ENCODE results near the gene SLC30A10. TPM values are rescaled to one million over a fixed set of nuclear protein-coding genes. Genes with fewer than 3 reads are reported as not detected.

Gene SLC30A10
- total RNA-seq: not detected

DNA sequence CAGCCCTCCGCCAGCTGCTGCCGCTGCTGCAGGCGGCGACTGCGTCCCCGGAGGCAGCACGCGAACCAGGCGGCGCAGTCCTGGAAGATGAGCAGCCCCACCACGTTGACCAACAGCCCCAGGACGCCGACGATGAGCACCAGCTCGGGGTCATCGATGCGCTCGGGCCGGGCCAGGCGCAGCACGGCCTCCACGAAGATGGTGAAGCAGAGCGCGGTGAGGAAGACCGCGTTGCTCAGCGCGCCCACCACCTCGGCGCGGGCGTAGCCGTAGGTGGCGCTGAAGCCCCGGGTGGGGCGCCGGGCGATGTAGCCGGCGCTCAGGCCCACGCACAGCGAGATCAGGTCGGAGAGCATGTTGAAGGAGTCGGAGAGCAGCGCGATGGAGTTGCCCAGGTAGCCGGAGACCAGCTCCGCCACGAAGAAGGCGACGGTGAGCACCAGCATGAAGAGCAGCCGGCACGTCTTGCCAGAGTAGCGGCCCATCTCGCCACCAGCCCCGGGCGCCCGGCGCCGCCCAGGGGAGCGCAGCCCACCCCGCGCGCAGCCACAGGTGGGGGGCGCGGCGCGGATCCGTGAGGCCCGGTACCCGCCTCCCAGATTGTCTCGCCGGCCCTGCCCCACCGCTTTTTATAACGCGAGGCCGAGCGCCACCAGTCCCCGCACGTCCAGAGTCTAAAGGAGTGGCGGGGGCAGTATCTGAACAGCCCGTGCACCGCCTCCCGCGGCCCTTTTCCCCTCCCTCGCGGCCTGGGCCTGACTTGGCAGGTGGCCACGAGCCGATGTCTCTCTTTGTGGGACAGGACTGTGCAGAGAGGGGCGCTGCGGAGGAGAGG is at the start of gene SLC30A10:
Gene SLC30A10, minus strand, starts transcription at position 602 of the 835 bp plus-strand sequence. Its CDS starts 117 bp downstream, at position 485.
- DNase-seq: peak; percentile 24
- H3K4me1 Mint-ChIP-seq (ENCODE audit: low read depth): peaks cover 10% of the 10 kb centered on the region
- POLR2A ChIA-PET: no interaction called here
- peak within 1 kb of the TSS; percentile 73 for H3K4me3 Mint-ChIP-seq
- H3K9me3 Mint-ChIP-seq (ENCODE audit: insufficient read depth): no peaks in the 10 kb centered on the region
- no peak within 1 kb of the TSS for H3K27ac Mint-ChIP-seq
- CTCF ChIA-PET: no interaction called here
- peak; percentile 88 for ATAC-seq
- no peaks in the 10 kb centered on the region for H3K36me3 Mint-ChIP-seq (ENCODE audit: low read depth)
- peaks cover 40% of the 10 kb centered on the region for H3K27me3 Mint-ChIP-seq (ENCODE audit: low read depth)

DNA sequence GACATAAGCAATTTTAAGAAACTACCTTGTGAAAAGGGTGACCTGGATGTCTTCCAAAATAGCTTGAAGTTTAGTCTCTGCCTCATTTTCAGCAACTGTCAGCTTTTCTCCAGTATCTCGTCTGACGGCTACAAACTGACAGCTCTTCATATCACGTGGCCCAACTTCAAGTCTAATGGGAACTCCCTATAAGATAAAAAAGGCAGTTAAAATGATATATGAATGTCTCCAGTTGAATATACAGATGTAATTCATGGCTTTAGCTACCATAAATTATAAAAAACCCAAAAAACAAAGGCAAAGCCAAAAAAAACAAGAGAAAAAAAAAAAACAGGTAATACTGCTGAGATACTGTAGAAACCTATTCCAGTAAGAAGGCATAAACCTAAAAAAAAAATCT is 44.9 kb upstream of the SLC30A10 start:
- Mint-ChIP-seq H3K27ac (no peak overlapping the region), H3K4me1 (ENCODE audit: low read depth) (peaks cover 2% of the 10 kb centered on the region), H3K4me3 (no peak overlapping the region), H3K9me3 (ENCODE audit: insufficient read depth) (no peaks in the 10 kb centered on the region), H3K27me3 (ENCODE audit: low read depth) (no peaks in the 10 kb centered on the region), H3K36me3 (ENCODE audit: low read depth) (peaks cover 59% of the 10 kb centered on the region)
- no peak for ATAC-seq
- POLR2A ChIA-PET: no interaction called here
- DNase-seq: no peak
- CTCF ChIA-PET: no interaction called here

DNA sequence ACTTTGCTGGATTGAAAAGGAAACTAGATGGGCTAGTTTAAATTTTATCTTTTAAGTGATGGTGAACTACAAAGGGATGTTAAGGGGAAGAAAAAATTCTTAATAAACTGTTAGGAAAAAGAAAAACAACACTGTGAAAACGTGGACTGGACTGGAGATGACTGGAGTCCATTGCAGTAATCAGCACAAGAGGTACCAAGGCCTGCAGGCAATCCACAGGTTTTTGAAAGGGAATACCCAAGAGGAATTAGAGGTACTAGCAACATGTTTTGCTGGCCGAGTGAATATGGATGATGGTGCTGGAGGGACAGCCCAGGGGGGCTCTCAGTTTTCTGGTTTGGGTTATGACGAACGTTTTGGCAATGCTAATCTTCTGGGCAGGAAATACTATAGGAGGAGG is 39.0 kb upstream of the SLC30A10 start:
- Mint-ChIP-seq H3K4me1 (ENCODE audit: low read depth) (peaks cover 16% of the 10 kb centered on the region), H3K27ac (no peak overlapping the region), H3K9me3 (ENCODE audit: insufficient read depth) (no peaks in the 10 kb centered on the region), H3K4me3 (no peak overlapping the region), H3K36me3 (ENCODE audit: low read depth) (peaks cover 36% of the 10 kb centered on the region), H3K27me3 (ENCODE audit: low read depth) (no peaks in the 10 kb centered on the region)
- ATAC-seq: no peak
- POLR2A ChIA-PET: no interaction called here
- CTCF ChIA-PET: no interaction called here
- no peak for DNase-seq

DNA sequence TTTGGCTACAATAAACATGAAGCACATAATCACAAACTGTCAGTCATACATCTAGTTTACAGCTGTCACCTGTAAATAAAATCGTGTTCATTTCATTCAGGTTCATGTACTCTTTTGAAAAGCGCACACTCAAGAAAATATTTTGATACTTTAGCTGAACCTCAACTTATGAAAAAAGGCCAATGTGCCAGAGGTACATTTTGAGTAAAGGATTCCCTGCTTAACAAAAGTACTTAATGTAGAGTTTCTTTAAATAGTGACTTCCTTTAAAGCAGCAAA is 37.7 kb upstream of the SLC30A10 start:
- H3K27ac Mint-ChIP-seq: no peak overlapping the region

DNA sequence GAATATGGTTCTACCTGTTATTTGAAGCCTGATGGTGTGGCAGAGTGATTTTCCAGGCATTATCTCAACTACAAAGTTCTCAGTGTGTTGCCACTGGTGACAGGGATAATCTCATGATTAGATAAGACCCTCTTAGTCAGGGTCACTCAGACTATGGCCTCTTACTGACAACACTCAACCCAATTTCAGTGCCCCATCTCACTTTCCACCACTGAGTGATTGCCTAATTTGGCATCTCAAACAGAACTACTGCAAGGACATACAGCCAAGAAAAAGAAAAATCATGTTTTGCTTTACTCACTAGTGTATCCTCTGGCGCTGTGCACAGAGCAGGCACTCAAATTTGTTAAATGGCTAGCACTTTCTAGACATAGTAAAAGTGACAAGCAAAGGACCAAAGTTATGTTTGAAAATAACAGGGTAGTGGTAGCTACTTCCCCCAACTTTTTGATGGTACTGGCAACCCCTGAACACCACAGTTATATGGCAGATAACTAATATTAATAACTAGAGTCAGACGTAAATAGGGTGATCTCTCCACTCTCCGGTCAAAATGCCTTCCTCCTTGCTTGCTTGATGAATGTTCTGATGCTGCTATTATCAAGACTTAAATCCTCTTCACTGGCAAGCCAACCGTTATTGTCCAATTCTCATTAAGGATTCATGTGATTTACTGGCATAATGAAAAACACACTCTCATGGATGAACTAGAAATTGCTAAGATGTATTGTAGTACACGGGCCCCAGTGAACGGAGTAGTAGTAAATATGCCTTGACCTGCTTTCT is 37.1 kb upstream of the SLC30A10 start:
- Mint-ChIP-seq H3K9me3 (ENCODE audit: insufficient read depth) (no peaks in the 10 kb centered on the region), H3K27me3 (ENCODE audit: low read depth) (peaks cover 3% of the 10 kb centered on the region), H3K4me3 (no peak overlapping the region), H3K4me1 (ENCODE audit: low read depth) (peaks cover 16% of the 10 kb centered on the region), H3K27ac (no peak overlapping the region), H3K36me3 (ENCODE audit: low read depth) (peaks cover 30% of the 10 kb centered on the region)
- POLR2A ChIA-PET: no interaction called here
- ATAC-seq (no peak), DNase-seq (no peak)
- CTCF ChIA-PET: no interaction called here

More for the DNA sequence above, 37.7 kb upstream of the SLC30A10 start:
- H3K4me3 Mint-ChIP-seq: no peak overlapping the region
- ATAC-seq (no peak), DNase-seq (no peak)
- peaks cover 3% of the 10 kb centered on the region for H3K27me3 Mint-ChIP-seq (ENCODE audit: low read depth)
- no peaks in the 10 kb centered on the region for H3K9me3 Mint-ChIP-seq (ENCODE audit: insufficient read depth)
- CTCF ChIA-PET: no interaction called here
- H3K4me1 Mint-ChIP-seq (ENCODE audit: low read depth): peaks cover 16% of the 10 kb centered on the region
- peaks cover 31% of the 10 kb centered on the region for H3K36me3 Mint-ChIP-seq (ENCODE audit: low read depth)
- POLR2A ChIA-PET: no interaction called here

DNA sequence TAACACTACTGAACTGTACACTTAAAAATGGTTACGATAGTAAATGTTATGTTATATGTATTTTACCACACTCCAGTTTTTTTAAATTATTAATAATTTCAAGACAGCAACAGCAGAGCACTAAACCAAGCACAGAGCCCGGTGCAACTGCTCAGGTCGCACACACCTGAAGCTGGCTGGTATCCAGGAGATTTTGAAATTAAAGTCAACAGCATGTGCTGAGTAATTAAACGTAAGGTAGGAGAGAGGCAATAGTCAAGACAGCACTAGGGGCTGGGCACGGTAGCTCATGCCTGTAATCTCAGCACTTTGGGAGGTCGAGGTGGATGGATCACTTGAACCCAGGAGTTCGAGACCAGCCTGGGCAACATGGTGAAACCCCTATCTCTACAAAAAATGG is 35.1 kb upstream of the SLC30A10 start:
- ChIA-PET POLR2A (no interaction called here), CTCF (no interaction called here)
- no peak overlapping the region for H3K4me3 Mint-ChIP-seq
- H3K27ac Mint-ChIP-seq: no peak overlapping the region
- no peak for ATAC-seq
- peaks cover 16% of the 10 kb centered on the region for H3K36me3 Mint-ChIP-seq (ENCODE audit: low read depth)
- peaks cover 3% of the 10 kb centered on the region for H3K27me3 Mint-ChIP-seq (ENCODE audit: low read depth)
- peaks cover 16% of the 10 kb centered on the region for H3K4me1 Mint-ChIP-seq (ENCODE audit: low read depth)
- DNase-seq: no peak
- no peaks in the 10 kb centered on the region for H3K9me3 Mint-ChIP-seq (ENCODE audit: insufficient read depth)

DNA sequence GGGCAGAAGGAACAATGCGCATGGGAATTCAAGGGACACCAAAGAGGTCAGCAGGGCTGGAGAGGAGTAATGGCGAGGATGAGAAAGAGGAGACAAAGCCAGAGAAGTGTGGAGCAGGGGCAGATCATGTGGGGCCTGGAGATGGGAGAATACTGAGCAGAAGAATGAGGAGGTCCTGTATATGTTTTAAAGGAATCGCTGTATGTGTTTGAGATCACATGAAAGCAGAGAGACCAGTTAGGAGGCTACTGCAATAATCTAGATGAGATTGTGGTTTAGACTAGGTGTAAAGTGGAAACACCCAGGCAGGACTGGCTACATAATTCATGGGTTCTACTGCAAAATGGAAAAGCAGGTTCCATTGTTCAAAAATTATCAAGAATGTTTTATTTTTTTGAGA is 33.3 kb upstream of the SLC30A10 start:
- H3K36me3 Mint-ChIP-seq (ENCODE audit: low read depth): no peaks in the 10 kb centered on the region
- DNase-seq (no peak), ATAC-seq (peak; percentile 35)
- H3K27ac Mint-ChIP-seq: no peak overlapping the region
- CTCF ChIA-PET: no interaction called here
- H3K9me3 Mint-ChIP-seq (ENCODE audit: insufficient read depth): no peaks in the 10 kb centered on the region
- POLR2A ChIA-PET: no interaction called here
- H3K4me1 Mint-ChIP-seq (ENCODE audit: low read depth): no peaks in the 10 kb centered on the region
- no peak overlapping the region for H3K4me3 Mint-ChIP-seq
- peaks cover 3% of the 10 kb centered on the region for H3K27me3 Mint-ChIP-seq (ENCODE audit: low read depth)

DNA sequence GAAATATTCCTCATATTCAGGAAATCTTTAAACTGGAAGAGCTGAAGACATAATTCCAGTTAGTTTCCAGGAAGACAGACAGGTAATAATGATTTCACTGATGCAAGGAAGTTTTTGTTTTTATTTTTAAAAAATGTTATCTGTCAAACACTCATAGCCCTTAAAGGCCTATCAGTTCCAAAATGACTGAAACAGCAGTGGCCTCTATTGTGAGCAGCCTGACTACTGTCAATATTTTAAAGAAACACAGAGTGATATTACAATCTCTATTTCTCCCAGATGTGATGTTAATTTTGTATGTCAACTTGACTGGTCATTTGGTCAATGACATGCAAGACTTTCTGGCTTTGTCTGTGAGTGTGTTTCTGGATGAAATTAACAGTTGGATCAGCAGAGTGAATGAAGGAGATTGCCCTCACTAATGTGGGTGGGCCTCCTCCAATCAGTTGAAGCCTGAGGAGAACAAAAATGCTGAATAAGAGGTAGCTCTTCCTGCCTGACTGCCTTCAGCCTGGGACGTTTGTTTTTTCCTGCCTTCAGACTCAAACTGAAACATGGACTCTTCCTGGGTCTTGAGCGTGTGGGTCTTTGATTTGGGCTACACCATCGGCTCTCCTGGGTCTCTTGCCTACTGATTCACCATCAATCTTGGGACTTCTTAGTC is 31.3 kb upstream of the SLC30A10 start:
- CTCF ChIA-PET: no interaction called here
- DNase-seq: no peak
- POLR2A ChIA-PET: no interaction called here

DNA sequence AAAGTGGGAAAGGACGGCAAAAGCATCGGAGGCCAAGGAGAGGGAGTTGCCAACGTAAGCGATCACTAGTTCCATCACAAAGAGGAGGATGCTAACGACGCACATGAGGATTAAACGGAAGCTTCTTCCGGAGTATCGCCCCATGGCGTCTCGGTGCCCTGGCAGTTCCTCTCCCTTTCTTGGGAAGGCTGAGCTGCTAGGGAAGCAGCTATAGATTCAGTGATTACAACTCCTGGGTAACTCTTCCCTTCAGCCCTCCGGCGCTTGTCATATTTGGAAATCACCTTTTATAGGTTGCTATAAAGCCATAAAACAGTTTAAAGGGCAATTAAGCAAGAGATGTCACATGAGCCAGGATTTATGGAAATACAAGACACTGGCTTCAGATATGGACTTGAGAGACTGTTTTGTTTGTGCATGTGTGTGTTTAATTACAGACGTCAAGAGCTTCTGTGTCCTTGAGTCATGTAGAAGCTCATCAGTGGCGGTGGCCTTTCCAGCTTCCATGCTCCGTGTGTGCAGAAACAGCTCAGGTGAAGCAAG is 30.6 kb upstream of the SLC30A10 start:
- ATAC-seq (no peak), DNase-seq (no peak)
- no peak overlapping the region for H3K27ac Mint-ChIP-seq
- H3K4me3 Mint-ChIP-seq: no peak overlapping the region
- peaks cover 8% of the 10 kb centered on the region for H3K27me3 Mint-ChIP-seq (ENCODE audit: low read depth)
- ChIA-PET CTCF (no interaction called here), POLR2A (no interaction called here)
- no peaks in the 10 kb centered on the region for H3K4me1 Mint-ChIP-seq (ENCODE audit: low read depth)
- H3K36me3 Mint-ChIP-seq (ENCODE audit: low read depth): no peaks in the 10 kb centered on the region
- no peaks in the 10 kb centered on the region for H3K9me3 Mint-ChIP-seq (ENCODE audit: insufficient read depth)

More for the DNA sequence above, 31.3 kb upstream of the SLC30A10 start:
- H3K9me3 Mint-ChIP-seq (ENCODE audit: insufficient read depth): no peaks in the 10 kb centered on the region
- H3K4me1 Mint-ChIP-seq (ENCODE audit: low read depth): no peaks in the 10 kb centered on the region
- H3K27me3 Mint-ChIP-seq (ENCODE audit: low read depth): peaks cover 8% of the 10 kb centered on the region
- no peaks in the 10 kb centered on the region for H3K36me3 Mint-ChIP-seq (ENCODE audit: low read depth)
- H3K27ac Mint-ChIP-seq: no peak overlapping the region
- no peak overlapping the region for H3K4me3 Mint-ChIP-seq
- peak; percentile 69 for ATAC-seq

DNA sequence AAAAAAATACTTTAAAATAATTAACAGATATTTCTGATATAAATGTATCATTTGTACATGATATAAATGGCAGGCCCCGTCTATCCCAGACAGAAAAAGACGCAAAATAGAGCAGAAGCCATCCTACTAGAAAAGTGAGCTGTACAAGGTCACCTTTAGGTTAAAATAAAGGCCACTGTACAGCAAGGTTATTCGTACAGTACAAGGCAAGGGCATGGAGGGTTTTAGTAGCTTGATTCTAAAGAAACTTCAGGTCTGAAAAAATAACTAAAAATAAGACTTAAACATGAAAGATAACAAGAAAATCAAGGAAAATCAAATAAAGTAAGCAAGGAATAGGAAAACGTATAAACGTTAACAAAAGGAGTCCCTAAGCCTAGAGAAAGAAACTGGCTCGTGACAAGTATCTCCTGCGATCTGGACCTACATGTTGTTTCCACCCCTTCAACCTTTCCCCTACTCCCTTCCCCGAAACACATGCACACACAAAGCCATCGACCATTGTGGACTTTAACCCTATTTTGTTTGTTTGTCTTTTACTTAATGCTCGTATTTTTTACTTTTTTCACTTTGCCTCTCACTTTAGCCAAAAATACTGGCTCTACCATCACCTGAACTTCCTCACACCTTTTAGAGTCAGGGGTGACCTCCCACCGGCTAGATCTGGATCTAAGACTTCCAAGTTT is 26.5 kb upstream of the SLC30A10 start:
- Mint-ChIP-seq H3K9me3 (ENCODE audit: insufficient read depth) (no peaks in the 10 kb centered on the region), H3K27me3 (ENCODE audit: low read depth) (peaks cover 8% of the 10 kb centered on the region), H3K27ac (no peak overlapping the region), H3K4me1 (ENCODE audit: low read depth) (no peaks in the 10 kb centered on the region), H3K36me3 (ENCODE audit: low read depth) (no peaks in the 10 kb centered on the region), H3K4me3 (no peak overlapping the region)
- no peak for ATAC-seq
- no peak for DNase-seq
- ChIA-PET CTCF (no interaction called here), POLR2A (no interaction called here)

DNA sequence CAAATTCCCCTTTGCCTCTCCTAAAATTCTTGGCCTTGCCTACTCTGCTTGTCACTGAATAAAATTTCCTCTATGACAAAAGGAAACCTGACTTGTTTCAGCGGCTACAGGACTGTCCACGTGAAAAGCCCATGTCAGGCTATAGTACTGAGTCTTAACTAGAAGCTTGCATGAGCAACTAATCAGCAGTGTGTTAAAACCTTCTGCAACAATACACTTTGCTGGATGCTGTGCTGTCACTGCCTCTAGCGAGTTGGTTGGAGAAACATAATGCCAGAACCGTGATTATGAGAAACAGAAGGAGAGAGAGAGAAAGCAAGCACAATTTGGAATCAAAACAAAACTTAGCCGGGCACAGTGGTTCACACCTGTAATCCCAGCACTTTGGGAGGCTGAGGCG is 25.7 kb upstream of the SLC30A10 start:
- H3K4me3 Mint-ChIP-seq: no peak overlapping the region
- ATAC-seq: no peak
- H3K9me3 Mint-ChIP-seq (ENCODE audit: insufficient read depth): no peaks in the 10 kb centered on the region

DNA sequence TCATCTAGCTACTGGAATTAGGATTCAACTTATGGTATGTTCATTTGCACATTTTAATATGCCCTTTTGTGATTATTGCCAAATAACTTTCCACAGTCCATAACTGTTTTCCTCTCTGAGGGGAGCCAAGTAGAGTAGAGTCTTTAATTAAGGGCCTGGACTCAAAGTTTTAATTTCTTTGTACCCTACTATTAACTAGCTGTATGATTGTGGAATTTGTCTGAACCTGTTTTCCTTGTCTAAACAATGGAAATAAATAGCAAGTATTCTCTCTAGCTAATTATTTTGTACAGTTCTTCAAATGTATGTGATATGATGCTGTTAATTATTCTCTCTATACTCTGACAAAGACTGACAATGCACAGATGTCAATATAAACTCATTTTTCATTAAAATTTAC is 24.0 kb upstream of the SLC30A10 start:
- Mint-ChIP-seq H3K36me3 (ENCODE audit: low read depth) (no peaks in the 10 kb centered on the region), H3K9me3 (ENCODE audit: insufficient read depth) (no peaks in the 10 kb centered on the region), H3K27me3 (ENCODE audit: low read depth) (peaks cover 8% of the 10 kb centered on the region), H3K4me3 (no peak overlapping the region), H3K27ac (no peak overlapping the region), H3K4me1 (ENCODE audit: low read depth) (no peaks in the 10 kb centered on the region)
- no peak for ATAC-seq
- ChIA-PET CTCF (no interaction called here), POLR2A (no interaction called here)
- no peak for DNase-seq

More for the DNA sequence above, 25.7 kb upstream of the SLC30A10 start:
- Mint-ChIP-seq H3K27ac (no peak overlapping the region), H3K36me3 (ENCODE audit: low read depth) (no peaks in the 10 kb centered on the region), H3K27me3 (ENCODE audit: low read depth) (peaks cover 8% of the 10 kb centered on the region), H3K4me1 (ENCODE audit: low read depth) (no peaks in the 10 kb centered on the region)
- DNase-seq: no peak
- CTCF ChIA-PET: no interaction called here
- POLR2A ChIA-PET: no interaction called here
